Measurements from ENCODE around the gene AKAP6. TPM values are rescaled to one million over a fixed set of nuclear protein-coding genes. Genes with fewer than 3 reads are reported as not detected.

Gene AKAP6
- total RNA-seq, 2 donors from 2014 or later: 112 to 117 TPM

DNA sequence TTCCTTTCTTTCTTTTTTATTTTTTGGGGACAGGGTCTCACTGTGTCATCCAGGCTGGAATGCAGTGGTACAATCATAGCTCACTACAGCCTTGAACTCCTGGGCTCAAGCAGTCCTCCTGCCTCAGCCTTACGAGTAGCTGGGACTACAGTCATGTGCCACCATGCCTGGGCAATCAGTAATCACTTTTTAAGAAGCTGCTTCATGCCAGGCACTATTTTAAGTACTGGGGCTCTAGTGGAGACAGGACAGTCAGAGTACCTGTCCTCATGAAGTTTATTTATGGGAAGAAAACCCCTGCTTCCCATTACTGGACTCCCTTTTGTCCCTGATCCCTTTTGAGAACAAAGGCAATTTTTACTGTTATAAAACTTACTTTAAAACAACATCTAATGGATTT lies 485.6 kb downstream of the AKAP6 start:
- Histone ChIP-seq H3K27ac (peak overlapping the region in 1 of 2 donors; percentile 14), H3K4me3 (no peak overlapping the region), H3K9me3 (no peaks in the 10 kb centered on the region), H3K36me3 (no peaks in the 10 kb centered on the region), H3K4me1 (peaks cover 0 to 14% of the 10 kb centered on the region in 2 donors), H3K27me3 (no peaks in the 10 kb centered on the region)
- TF ChIP-seq, protein P1, sequence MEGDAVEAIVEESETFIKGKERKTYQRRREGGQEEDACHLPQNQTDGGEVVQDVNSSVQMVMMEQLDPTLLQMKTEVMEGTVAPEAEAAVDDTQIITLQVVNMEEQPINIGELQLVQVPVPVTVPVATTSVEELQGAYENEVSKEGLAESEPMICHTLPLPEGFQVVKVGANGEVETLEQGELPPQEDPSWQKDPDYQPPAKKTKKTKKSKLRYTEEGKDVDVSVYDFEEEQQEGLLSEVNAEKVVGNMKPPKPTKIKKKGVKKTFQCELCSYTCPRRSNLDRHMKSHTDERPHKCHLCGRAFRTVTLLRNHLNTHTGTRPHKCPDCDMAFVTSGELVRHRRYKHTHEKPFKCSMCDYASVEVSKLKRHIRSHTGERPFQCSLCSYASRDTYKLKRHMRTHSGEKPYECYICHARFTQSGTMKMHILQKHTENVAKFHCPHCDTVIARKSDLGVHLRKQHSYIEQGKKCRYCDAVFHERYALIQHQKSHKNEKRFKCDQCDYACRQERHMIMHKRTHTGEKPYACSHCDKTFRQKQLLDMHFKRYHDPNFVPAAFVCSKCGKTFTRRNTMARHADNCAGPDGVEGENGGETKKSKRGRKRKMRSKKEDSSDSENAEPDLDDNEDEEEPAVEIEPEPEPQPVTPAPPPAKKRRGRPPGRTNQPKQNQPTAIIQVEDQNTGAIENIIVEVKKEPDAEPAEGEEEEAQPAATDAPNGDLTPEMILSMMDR (IDR thresholded peaks at IDR 0.05): no peak
- DNase-seq (ENCODE audit: low spot score): no peak

DNA sequence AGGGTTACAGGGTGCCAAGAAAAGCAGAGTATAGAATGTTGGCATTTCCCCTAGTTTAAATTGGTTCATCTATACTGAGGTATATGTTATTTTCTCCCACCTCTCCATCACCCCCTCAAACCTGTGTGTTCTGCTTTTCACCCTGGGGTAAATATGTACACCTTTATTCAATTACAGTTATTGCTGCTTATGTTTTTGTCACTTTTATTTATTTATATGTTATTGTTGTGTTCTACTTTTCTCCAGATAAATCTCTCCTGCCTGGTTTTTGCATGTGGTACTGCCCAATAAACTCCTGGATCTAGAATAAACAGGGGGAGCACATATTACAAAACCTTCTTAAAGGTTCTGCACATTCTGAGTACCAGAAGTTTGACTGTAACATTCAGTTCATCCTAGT lies 487.5 kb downstream of the AKAP6 start:
- no peaks in the 10 kb centered on the region for H3K9me3 ChIP-seq
- no peak overlapping the region for H3K4me3 ChIP-seq
- H3K27ac ChIP-seq: no peak overlapping the region
- no peak for DNase-seq (ENCODE audit: low spot score)
- H3K27me3 ChIP-seq: no peaks in the 10 kb centered on the region
- H3K4me1 ChIP-seq: peaks cover 0 to 30% of the 10 kb centered on the region in 2 donors
- TF ChIP-seq, protein P1 (IDR thresholded peaks at IDR 0.05): no peak
- peaks cover 1% of the 10 kb centered on the region for H3K36me3 ChIP-seq

DNA sequence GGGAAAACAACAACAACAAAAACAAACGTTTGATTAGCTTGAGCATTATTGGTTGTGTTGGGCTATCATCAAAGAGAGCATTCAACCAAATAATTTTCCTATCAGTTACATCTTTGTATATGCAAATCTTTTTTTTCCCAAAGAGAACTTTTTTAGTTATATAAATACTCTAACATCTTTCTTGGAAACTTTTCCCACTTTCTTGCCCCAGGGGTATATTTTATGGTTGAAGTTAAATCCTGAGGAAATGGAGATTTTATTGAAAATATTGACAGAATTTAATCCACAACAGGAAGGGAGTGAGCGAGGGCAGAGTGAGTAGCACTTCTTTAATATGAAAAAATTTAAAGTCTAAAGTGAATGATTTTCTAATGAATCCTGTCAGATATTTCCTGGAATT lies 488.7 kb downstream of the AKAP6 start:
- no peak for DNase-seq (ENCODE audit: low spot score)
- no peaks in the 10 kb centered on the region for H3K27me3 ChIP-seq
- peaks cover 5% of the 10 kb centered on the region for H3K36me3 ChIP-seq
- H3K4me3 ChIP-seq: no peak overlapping the region
- no peaks in the 10 kb centered on the region for H3K9me3 ChIP-seq
- peaks cover 0 to 27% of the 10 kb centered on the region in 2 donors for H3K4me1 ChIP-seq
- TF ChIP-seq, protein P1 (IDR thresholded peaks at IDR 0.05): no peak
- no peak overlapping the region for H3K27ac ChIP-seq

DNA sequence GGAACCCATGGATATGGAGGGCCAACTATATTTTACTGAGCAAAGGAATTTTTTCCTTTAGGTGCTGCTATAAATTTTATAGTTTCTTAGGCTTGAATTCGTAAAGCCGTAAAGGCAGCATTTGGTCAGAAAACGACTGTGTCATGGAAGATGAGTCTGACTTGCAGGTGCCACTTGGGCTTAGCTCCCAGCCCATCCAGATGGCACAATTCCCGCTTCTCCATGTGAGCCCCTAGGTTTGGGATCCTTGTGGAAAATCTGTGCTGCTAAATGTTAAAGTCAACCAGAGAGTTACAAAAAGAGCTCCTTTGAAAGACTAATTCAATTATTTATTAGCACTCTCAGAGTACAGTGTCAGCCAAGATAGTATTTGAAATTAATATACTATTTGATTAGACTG lies 489.5 kb downstream of the AKAP6 start:
- peak overlapping the region in 1 of 2 donors; percentile 86 for H3K27ac ChIP-seq
- TF ChIP-seq, protein P1 (IDR thresholded peaks at IDR 0.05): no peak
- H3K4me1 ChIP-seq: peaks cover 0 to 19% of the 10 kb centered on the region in 2 donors

DNA sequence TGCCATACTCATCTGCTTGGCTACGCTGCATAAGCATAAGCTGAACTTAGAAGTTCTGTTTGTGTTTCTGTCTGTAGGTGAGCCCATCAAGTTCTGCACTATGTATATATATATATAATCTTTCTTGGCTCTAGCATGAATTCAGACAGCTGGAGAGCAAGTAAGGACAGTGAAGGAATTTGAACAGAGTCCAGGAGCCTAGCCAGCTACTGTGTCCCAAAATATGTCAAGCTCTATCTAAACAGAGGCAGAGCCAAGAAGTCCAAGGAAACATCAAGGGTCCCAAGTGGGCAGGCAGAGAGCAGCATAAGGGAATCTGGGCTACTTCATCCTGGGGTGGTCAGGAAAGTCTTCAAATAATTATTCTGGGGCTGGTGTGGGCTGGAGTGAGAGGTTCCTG lies 491.1 kb downstream of the AKAP6 start:
- Histone ChIP-seq H3K27me3 (no peaks in the 10 kb centered on the region), H3K27ac (peak overlapping the region; percentile 69 to 86), H3K4me3 (no peak overlapping the region), H3K9me3 (no peaks in the 10 kb centered on the region), H3K36me3 (peaks cover 5% of the 10 kb centered on the region), H3K4me1 (peaks cover 0 to 26% of the 10 kb centered on the region in 2 donors)
- TF ChIP-seq, protein P1 (IDR thresholded peaks at IDR 0.05): no peak
- no peak for DNase-seq (ENCODE audit: low spot score)

More for the DNA sequence above, 489.5 kb downstream of the AKAP6 start:
- Histone ChIP-seq H3K9me3 (no peaks in the 10 kb centered on the region), H3K27me3 (no peaks in the 10 kb centered on the region), H3K36me3 (peaks cover 5% of the 10 kb centered on the region), H3K4me3 (no peak overlapping the region)
- no peak for DNase-seq (ENCODE audit: low spot score)

DNA sequence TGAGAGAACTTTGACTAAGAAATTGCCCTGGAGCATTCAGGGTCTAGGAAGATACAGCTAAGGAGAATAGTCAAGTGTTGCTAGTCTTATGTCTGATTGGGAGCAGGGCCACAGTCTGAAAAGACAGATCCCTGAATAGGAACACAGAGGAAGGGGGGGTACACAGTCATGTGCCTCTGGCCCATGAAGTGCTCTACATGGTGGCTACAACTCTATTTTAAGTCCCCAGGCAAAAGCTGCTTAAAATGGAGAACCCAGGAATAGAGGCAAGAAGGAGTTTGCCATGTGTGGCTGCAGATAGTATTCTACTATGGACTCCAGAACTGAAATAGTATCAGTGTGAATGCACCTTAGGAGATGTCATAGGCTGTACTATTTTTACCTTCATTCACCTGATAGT lies 491.6 kb downstream of the AKAP6 start:
- Histone ChIP-seq H3K27me3 (no peaks in the 10 kb centered on the region), H3K27ac (peak overlapping the region; percentile 69 to 86), H3K4me3 (no peak overlapping the region), H3K9me3 (no peaks in the 10 kb centered on the region), H3K4me1 (peaks cover 0 to 28% of the 10 kb centered on the region in 2 donors), H3K36me3 (peaks cover 5% of the 10 kb centered on the region)
- DNase-seq (ENCODE audit: low spot score): no peak
- TF ChIP-seq, protein P1 (IDR thresholded peaks at IDR 0.05): no peak

All from right atrium auricular region (tissue), 2 donors.